ENCODE measurements around the gene RAB5B. TPM values are rescaled to one million over a fixed set of nuclear protein-coding genes. Genes with fewer than 3 reads are reported as not detected.

The RAB5B gene
- total RNA-seq, 1 experiment from 2014 or later: 45.1 TPM

Other genes starting within 250 kb of the RAB5B start
- gene CD63, start 245.1 kb upstream of the RAB5B start, total RNA-seq (2014; rRNA removed; shearing (Covaris generic)): 1,417 and 1,738 TPM in 2 replicates
- gene GDF11, start 231.0 kb upstream of the RAB5B start, total RNA-seq (2014; rRNA removed; shearing (Covaris generic)): 1.6 and 2.1 TPM in 2 replicates
- gene SARNP, start 156.4 kb upstream of the RAB5B start, total RNA-seq (2014; rRNA removed; shearing (Covaris generic)): 110 and 137 TPM in 2 replicates
- gene ORMDL2, start 156.0 kb upstream of the RAB5B start, total RNA-seq (2014; rRNA removed; shearing (Covaris generic)): 25.5 and 37.1 TPM in 2 replicates
- gene DNAJC14, start 144.5 kb upstream of the RAB5B start, total RNA-seq (2014; rRNA removed; shearing (Covaris generic)): 26.0 and 30.8 TPM in 2 replicates
- gene MMP19, start 131.1 kb upstream of the RAB5B start, total RNA-seq (2014; rRNA removed; shearing (Covaris generic)): 4.2 and 4.4 TPM in 2 replicates
- 21.7 and 22.0 TPM in 2 replicates for gene PYM1, start 46.2 kb upstream of the RAB5B start, total RNA-seq (2014; rRNA removed; shearing (Covaris generic))
- gene DGKA, start 42.9 kb upstream of the RAB5B start, total RNA-seq (2014; rRNA removed; shearing (Covaris generic)): 16.9 and 23.6 TPM in 2 replicates
- gene PMEL, start 8.0 kb upstream of the RAB5B start, total RNA-seq (2014; rRNA removed; shearing (Covaris generic)): 0.84 and 1.1 TPM in 2 replicates
- gene CDK2, start 7.2 kb upstream of the RAB5B start, total RNA-seq (2014; rRNA removed; shearing (Covaris generic)): 54.7 and 85.4 TPM in 2 replicates
- 10.7 and 13.6 TPM in 2 replicates for gene SUOX, start 23.2 kb downstream of the RAB5B start, total RNA-seq (2014; rRNA removed; shearing (Covaris generic))
- gene IKZF4, start 47.0 kb downstream of the RAB5B start, total RNA-seq (2014; rRNA removed; shearing (Covaris generic)): 0.78 and 1.8 TPM in 2 replicates
- gene RPS26, start 67.8 kb downstream of the RAB5B start, total RNA-seq (2014; rRNA removed; shearing (Covaris generic)): 1,489 and 2,299 TPM in 2 replicates
- 3.0 and 5.4 TPM in 2 replicates for gene ERBB3, start 106.1 kb downstream of the RAB5B start, total RNA-seq (2014; rRNA removed; shearing (Covaris generic))
- gene PA2G4, start 130.5 kb downstream of the RAB5B start, total RNA-seq (2014; rRNA removed; shearing (Covaris generic)): 184 and 190 TPM in 2 replicates
- gene RPL41, start 142.6 kb downstream of the RAB5B start, total RNA-seq (2014; rRNA removed; shearing (Covaris generic)): 2,792 and 3,380 TPM in 2 replicates
- 3.1 and 3.3 TPM in 2 replicates for gene ZC3H10, start 144.2 kb downstream of the RAB5B start, total RNA-seq (2014; rRNA removed; shearing (Covaris generic))
- gene ESYT1, start 154.2 kb downstream of the RAB5B start, total RNA-seq (2014; rRNA removed; shearing (Covaris generic)): 179 and 193 TPM in 2 replicates
- gene MYL6B, start 178.5 kb downstream of the RAB5B start, total RNA-seq (2014; rRNA removed; shearing (Covaris generic)): 62.7 and 64.5 TPM in 2 replicates
- 3,182 and 3,310 TPM in 2 replicates for gene MYL6, start 184.3 kb downstream of the RAB5B start, total RNA-seq (2014; rRNA removed; shearing (Covaris generic))
- 29.8 and 35.7 TPM in 2 replicates for gene SMARCC2, start 215.4 kb downstream of the RAB5B start, total RNA-seq (2014; rRNA removed; shearing (Covaris generic))
- 31.4 and 37.7 TPM in 2 replicates for gene RNF41, start 247.8 kb downstream of the RAB5B start, total RNA-seq (2014; rRNA removed; shearing (Covaris generic))